MG63 (cell line): ENCODE results near the gene MUC2. TPM values are rescaled to one million over a fixed set of nuclear protein-coding genes. Genes with fewer than 3 reads are reported as not detected.

Source experiments
- DNase-seq: peaks from one replicate; pipeline ENCODE4 v3.0.0-alpha.2; 2020
- H3K27me3 ChIP-seq: fragments of 250-450 bp; sonication (Bioruptor Pico); 2 replicates; pipeline ENCODE4 v1.5.1; 2020; ENCODE audit warnings: mild to moderate bottlenecking, moderate library complexity
- H3K36me3 ChIP-seq: fragments of 250-450 bp; sonication (Bioruptor Pico); 2 replicates; pipeline ENCODE4 v1.5.1; 2020; ENCODE audit warnings: mild to moderate bottlenecking, moderate library complexity
- H3K4me3 ChIP-seq: fragments of 250-450 bp; sonication (Bioruptor Pico); 2 replicates; pipeline ENCODE4 v1.5.1; 2020; ENCODE audit warnings: mild to moderate bottlenecking, moderate library complexity
- H3K9me3 ChIP-seq: fragments of 250-450 bp; sonication (Bioruptor Pico); 2 replicates; pipeline ENCODE4 v1.5.1; 2020; ENCODE audit warnings: mild to moderate bottlenecking, moderate library complexity
- total RNA-seq: library from RNA; depleted of rRNA; stranded (reverse); fragments of >200 nt; shearing (Covaris generic); gene quantifications from 2 replicates; pipeline ENCODE4 v1.2.3, GENCODE V29; 2014; ENCODE audit warnings: low replicate concordance

MUC2 gene
- total RNA-seq, 1 experiment from 2014 or later, result not detected

- Histone ChIP-seq H3K27me3 (no peaks in the 10 kb centered on the region; the same call in 1 of the 2 replicates), H3K9me3 (no peaks in the 10 kb centered on the region; the same call in 1 of the 2 replicates), H3K36me3 (no peaks in the 10 kb centered on the region), H3K4me3 (no peak overlapping the region)
- no peak for DNase-seq
Measured at GRCh38 chr11:1087961-1088926, 13.6 kb downstream of the MUC2 start.

- Histone ChIP-seq H3K9me3 (no peaks in the 10 kb centered on the region; the same call in 1 of the 2 replicates), H3K27me3 (no peaks in the 10 kb centered on the region; the same call in 1 of the 2 replicates), H3K36me3 (no peaks in the 10 kb centered on the region), H3K4me3 (no peak overlapping the region)
- DNase-seq, result no peak
Measured at GRCh38 chr11:1088927-1089737, 14.5 kb downstream of the MUC2 start.

GRCh38 chr11:1089738-1090599 lies 15.3 kb downstream of the MUC2 start:
- Histone ChIP-seq H3K4me3 (no peak overlapping the region), H3K9me3 (no peaks in the 10 kb centered on the region; the same call in 1 of the 2 replicates), H3K27me3 (no peaks in the 10 kb centered on the region; the same call in 1 of the 2 replicates), H3K36me3 (no peaks in the 10 kb centered on the region)
- DNase-seq, result no peak

- DNase-seq, result no peak
- H3K36me3 ChIP-seq, result no peaks in the 10 kb centered on the region
Measured at GRCh38 chr11:1090600-1091331, 16.1 kb downstream of the MUC2 start.

GRCh38 chr11:1091332-1092083 lies 16.8 kb downstream of the MUC2 start:
- DNase-seq, result no peak
- H3K9me3 ChIP-seq, result no peaks in the 10 kb centered on the region; the same call in 1 of the 2 replicates
- H3K4me3 ChIP-seq, result no peak overlapping the region
- no peaks in the 10 kb centered on the region for H3K36me3 ChIP-seq
- H3K27me3 ChIP-seq, result no peaks in the 10 kb centered on the region

More at GRCh38 chr11:1090600-1091331, 16.1 kb downstream of the MUC2 start:
- Histone ChIP-seq H3K27me3 (no peaks in the 10 kb centered on the region), H3K9me3 (no peaks in the 10 kb centered on the region; the same call in 1 of the 2 replicates), H3K4me3 (no peak overlapping the region)

GRCh38 chr11:1092145-1092670 lies 17.5 kb downstream of the MUC2 start:
- no peaks in the 10 kb centered on the region for H3K27me3 ChIP-seq
- H3K4me3 ChIP-seq, result no peak overlapping the region
- DNase-seq, result no peak
- H3K36me3 ChIP-seq, result no peaks in the 10 kb centered on the region
- no peaks in the 10 kb centered on the region; the same call in 1 of the 2 replicates for H3K9me3 ChIP-seq

GRCh38 chr11:1092919-1093318 lies 18.2 kb downstream of the MUC2 start:
- DNase-seq, result no peak
- H3K36me3 ChIP-seq, result no peaks in the 10 kb centered on the region
- H3K27me3 ChIP-seq, result no peaks in the 10 kb centered on the region
- H3K4me3 ChIP-seq, result no peak overlapping the region
- H3K9me3 ChIP-seq, result no peaks in the 10 kb centered on the region; the same call in 1 of the 2 replicates

- Histone ChIP-seq H3K4me3 (no peak overlapping the region), H3K36me3 (no peaks in the 10 kb centered on the region), H3K9me3 (no peaks in the 10 kb centered on the region), H3K27me3 (no peaks in the 10 kb centered on the region)
- DNase-seq, result no peak
Measured at GRCh38 chr11:1099519-1100355, 25.1 kb downstream of the MUC2 start.

- no peak overlapping the region for H3K4me3 ChIP-seq
- no peaks in the 10 kb centered on the region for H3K27me3 ChIP-seq
- no peaks in the 10 kb centered on the region for H3K36me3 ChIP-seq
- no peaks in the 10 kb centered on the region for H3K9me3 ChIP-seq
- DNase-seq, result no peak
Measured at GRCh38 chr11:1100417-1101245, 26.0 kb downstream of the MUC2 start.

- no peaks in the 10 kb centered on the region for H3K27me3 ChIP-seq
- H3K9me3 ChIP-seq, result no peaks in the 10 kb centered on the region
- DNase-seq, result no peak
Measured at GRCh38 chr11:1101318-1102089, 26.8 kb downstream of the MUC2 start.

GRCh38 chr11:1102221-1102971 lies 27.7 kb downstream of the MUC2 start:
- no peak for DNase-seq
- Histone ChIP-seq H3K36me3 (no peaks in the 10 kb centered on the region), H3K4me3 (no peak overlapping the region), H3K9me3 (no peaks in the 10 kb centered on the region), H3K27me3 (no peaks in the 10 kb centered on the region)

More at GRCh38 chr11:1101318-1102089, 26.8 kb downstream of the MUC2 start:
- Histone ChIP-seq H3K4me3 (no peak overlapping the region), H3K36me3 (no peaks in the 10 kb centered on the region)

- DNase-seq, result no peak
- Histone ChIP-seq H3K9me3 (no peaks in the 10 kb centered on the region), H3K36me3 (no peaks in the 10 kb centered on the region), H3K4me3 (no peak overlapping the region), H3K27me3 (no peaks in the 10 kb centered on the region)
Measured at GRCh38 chr11:1102996-1103395, 28.3 kb downstream of the MUC2 start.
